K562 (cell line): ENCODE data around the gene UBE3D.

Experiments used
- FIP1L1 ChIP-seq: fragments of 200-400 bp; formaldehyde crosslinking; IDR thresholded peaks from 2 replicates; pipeline ENCODE4 v1.6.1; 2018; ENCODE audit warnings: mild to moderate bottlenecking, low read depth, low read length; ENCODE audit not compliant: poor library complexity, severe bottlenecking
- TF ChIP-seq, protein P1 (sequence below): fragments of 450-650 bp; formaldehyde crosslinking; IDR thresholded peaks from 2 replicates; pipeline ENCODE4 v1.4.0; 2020; ENCODE audit warnings: mild to moderate bottlenecking, moderate library complexity
- TF ChIP-seq, protein P2 (sequence below): fragments of 450-650 bp; IDR thresholded peaks from 2 replicates; pipeline ENCODE4 v1.6.1; 2014; ENCODE audit warnings: low read depth, mild to moderate bottlenecking, moderate library complexity, borderline replicate concordance

- TF ChIP-seq, protein P1, sequence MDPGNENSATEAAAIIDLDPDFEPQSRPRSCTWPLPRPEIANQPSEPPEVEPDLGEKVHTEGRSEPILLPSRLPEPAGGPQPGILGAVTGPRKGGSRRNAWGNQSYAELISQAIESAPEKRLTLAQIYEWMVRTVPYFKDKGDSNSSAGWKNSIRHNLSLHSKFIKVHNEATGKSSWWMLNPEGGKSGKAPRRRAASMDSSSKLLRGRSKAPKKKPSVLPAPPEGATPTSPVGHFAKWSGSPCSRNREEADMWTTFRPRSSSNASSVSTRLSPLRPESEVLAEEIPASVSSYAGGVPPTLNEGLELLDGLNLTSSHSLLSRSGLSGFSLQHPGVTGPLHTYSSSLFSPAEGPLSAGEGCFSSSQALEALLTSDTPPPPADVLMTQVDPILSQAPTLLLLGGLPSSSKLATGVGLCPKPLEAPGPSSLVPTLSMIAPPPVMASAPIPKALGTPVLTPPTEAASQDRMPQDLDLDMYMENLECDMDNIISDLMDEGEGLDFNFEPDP = no peak
- TF ChIP-seq, protein P2, sequence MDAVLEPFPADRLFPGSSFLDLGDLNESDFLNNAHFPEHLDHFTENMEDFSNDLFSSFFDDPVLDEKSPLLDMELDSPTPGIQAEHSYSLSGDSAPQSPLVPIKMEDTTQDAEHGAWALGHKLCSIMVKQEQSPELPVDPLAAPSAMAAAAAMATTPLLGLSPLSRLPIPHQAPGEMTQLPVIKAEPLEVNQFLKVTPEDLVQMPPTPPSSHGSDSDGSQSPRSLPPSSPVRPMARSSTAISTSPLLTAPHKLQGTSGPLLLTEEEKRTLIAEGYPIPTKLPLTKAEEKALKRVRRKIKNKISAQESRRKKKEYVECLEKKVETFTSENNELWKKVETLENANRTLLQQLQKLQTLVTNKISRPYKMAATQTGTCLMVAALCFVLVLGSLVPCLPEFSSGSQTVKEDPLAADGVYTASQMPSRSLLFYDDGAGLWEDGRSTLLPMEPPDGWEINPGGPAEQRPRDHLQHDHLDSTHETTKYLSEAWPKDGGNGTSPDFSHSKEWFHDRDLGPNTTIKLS = no peak
- TF ChIP-seq FIP1L1 = no peak
Observed at GRCh38 chr6:82988930-82989351, 76.7 kb downstream of the UBE3D start.
